HFFc6 (cell line): Measurements from ENCODE around the gene DYSF. TPM values are rescaled to one million over a fixed set of nuclear protein-coding genes. Genes with fewer than 3 reads are reported as not detected.

ENCODE experiments used
- DNase-seq: peaks from one replicate; pipeline ENCODE4 v3.0.0-alpha.2; 2018
- H3K27ac Mint-ChIP-seq: 2 replicates; pipeline ENCODE4 v1.8.0; 2020; ENCODE audit warnings: mild to moderate bottlenecking, mixed read lengths
- H3K27me3 Mint-ChIP-seq: 2 replicates; pipeline ENCODE4 v1.8.0; 2021; ENCODE audit warnings: mild to moderate bottlenecking, moderate library complexity, mixed read lengths; ENCODE audit not compliant: insufficient read depth
- H3K36me3 Mint-ChIP-seq: 2 replicates; pipeline ENCODE4 v1.8.0; 2021; ENCODE audit warnings: low read depth, mixed read lengths
- H3K4me1 Mint-ChIP-seq: 2 replicates; pipeline ENCODE4 v1.8.0; 2020; ENCODE audit warnings: low read depth, mixed read lengths
- H3K4me3 Mint-ChIP-seq: 2 replicates; pipeline ENCODE4 v1.8.0; 2020; ENCODE audit warnings: mild to moderate bottlenecking, moderate library complexity, mixed read lengths
- H3K9me3 Mint-ChIP-seq: 2 replicates; pipeline ENCODE4 v1.8.0; 2020; ENCODE audit warnings: mild to moderate bottlenecking, mixed read lengths
- CTCF ChIP-seq: fragments of 200-600 bp; sonication (generic); IDR thresholded peaks from 2 replicates; pipeline ENCODE4 v1.5.0; 2021; ENCODE audit warnings: antibody characterized with exemption, mild to moderate bottlenecking
- total RNA-seq, 6 experiments: library from RNA; stranded (reverse); fragmentation: NEBNext Ultra II Directional; extraction: Animal tissue kit (Norgen Biotek cat#: 25700); gene quantifications; 2 replicates in 1 of 6; 3 replicates in 5 of 6; pipeline ENCODE4 v1.2.3, GENCODE V29; 2021

DYSF gene
- total RNA-seq, 6 experiments from 2014 or later, result 0.07 to 0.57 (median 0.32) TPM

GRCh38 chr2:71545572-71546274 is 92.4 kb downstream of the DYSF start:
- H3K27ac Mint-ChIP-seq, result no peak overlapping the region
- peaks cover 7% of the 10 kb centered on the region; the same call in 1 of the 2 replicates for H3K4me1 Mint-ChIP-seq
- H3K36me3 Mint-ChIP-seq, result no peaks in the 10 kb centered on the region
- peak; percentile 86 for TF ChIP-seq CTCF
- DNase-seq, result peak; percentile 34
- H3K9me3 Mint-ChIP-seq, result peaks cover 4% of the 10 kb centered on the region; the same call in 1 of the 2 replicates
- peaks cover 52% of the 10 kb centered on the region for H3K27me3 Mint-ChIP-seq
- no peak overlapping the region for H3K4me3 Mint-ChIP-seq

GRCh38 chr2:71546275-71546638 is 92.9 kb downstream of the DYSF start:
- Mint-ChIP-seq H3K9me3 (peaks cover 4% of the 10 kb centered on the region; the same call in 1 of the 2 replicates), H3K27ac (no peak overlapping the region), H3K4me1 (peaks cover 7% of the 10 kb centered on the region; the same call in 1 of the 2 replicates), H3K36me3 (no peaks in the 10 kb centered on the region), H3K27me3 (peaks cover 52% of the 10 kb centered on the region), H3K4me3 (no peak overlapping the region)
- no peak for DNase-seq
- no peak for TF ChIP-seq CTCF

GRCh38 chr2:71546777-71547281 is 93.5 kb downstream of the DYSF start:
- TF ChIP-seq CTCF, result no peak
- H3K27me3 Mint-ChIP-seq, result peaks cover 55% of the 10 kb centered on the region
- H3K9me3 Mint-ChIP-seq, result peaks cover 4% of the 10 kb centered on the region; the same call in 1 of the 2 replicates
- no peak for DNase-seq
- no peaks in the 10 kb centered on the region for H3K36me3 Mint-ChIP-seq
- no peak overlapping the region for H3K27ac Mint-ChIP-seq
- H3K4me1 Mint-ChIP-seq, result peaks cover 7% of the 10 kb centered on the region; the same call in 1 of the 2 replicates
- no peak overlapping the region for H3K4me3 Mint-ChIP-seq

GRCh38 chr2:71547616-71548285 is 94.4 kb downstream of the DYSF start:
- DNase-seq, result no peak
- Mint-ChIP-seq H3K9me3 (peaks cover 4% of the 10 kb centered on the region; the same call in 1 of the 2 replicates), H3K4me3 (no peak overlapping the region), H3K27ac (no peak overlapping the region), H3K27me3 (peaks cover 51% of the 10 kb centered on the region), H3K4me1 (peaks cover 7% of the 10 kb centered on the region; the same call in 1 of the 2 replicates), H3K36me3 (no peaks in the 10 kb centered on the region)
- no peak for TF ChIP-seq CTCF

- H3K36me3 Mint-ChIP-seq, result no peaks in the 10 kb centered on the region
- H3K9me3 Mint-ChIP-seq, result peaks cover 4% of the 10 kb centered on the region; the same call in 1 of the 2 replicates
- H3K27ac Mint-ChIP-seq, result no peak overlapping the region
- no peak overlapping the region for H3K4me3 Mint-ChIP-seq
- peak; percentile 94 for TF ChIP-seq CTCF
- peaks cover 7% of the 10 kb centered on the region; the same call in 1 of the 2 replicates for H3K4me1 Mint-ChIP-seq
- H3K27me3 Mint-ChIP-seq, result peaks cover 55% of the 10 kb centered on the region
- DNase-seq, result peak; percentile 47
These were observed 95.5 kb downstream of the DYSF start for GRCh38 chr2:71548646-71549425.
